CD4-positive, alpha-beta T cell treated with Interleukin-10 for 1 hour (primary cell): ENCODE data around the gene ALK.

Experiments
- DNase-seq: peaks from one replicate; pipeline ENCODE4 v3.0.0-alpha.2; 2020

The ALK gene

GRCh38 chr2:29235411-29235810, 686.0 kb downstream of the ALK start:
- no peak for DNase-seq

GRCh38 chr2:29233428-29233827, 688.0 kb downstream of the ALK start:
- no peak for DNase-seq

- DNase-seq = no peak
Measured at GRCh38 chr2:29232041-29232440, 689.3 kb downstream of the ALK start.

GRCh38 chr2:29229640-29230039, 691.7 kb downstream of the ALK start:
- no peak for DNase-seq

- no peak for DNase-seq
Measured at GRCh38 chr2:29228947-29229346, 692.4 kb downstream of the ALK start.

GRCh38 chr2:29227935-29228675, 693.3 kb downstream of the ALK start:
- DNase-seq = no peak

- DNase-seq = no peak
Measured at GRCh38 chr2:29226808-29227207, 694.6 kb downstream of the ALK start.

GRCh38 chr2:29226375-29226774, 695.0 kb downstream of the ALK start:
- no peak for DNase-seq

GRCh38 chr2:29225814-29226213, 695.6 kb downstream of the ALK start:
- no peak for DNase-seq

- DNase-seq = no peak
Measured at GRCh38 chr2:29224693-29225551, 696.5 kb downstream of the ALK start.

- no peak for DNase-seq
Measured at GRCh38 chr2:29223851-29224692, 697.3 kb downstream of the ALK start.

- DNase-seq = no peak
Measured at GRCh38 chr2:29223257-29223656, 698.1 kb downstream of the ALK start.

- DNase-seq = no peak
Measured at GRCh38 chr2:29222381-29223179, 698.8 kb downstream of the ALK start.

- DNase-seq = no peak
Measured at GRCh38 chr2:29220506-29221270, 700.7 kb downstream of the ALK start.

GRCh38 chr2:29219374-29219773, 702.0 kb downstream of the ALK start:
- no peak for DNase-seq

GRCh38 chr2:29218550-29219125, 702.7 kb downstream of the ALK start:
- no peak for DNase-seq

GRCh38 chr2:29218071-29218470, 703.3 kb downstream of the ALK start:
- DNase-seq = no peak

GRCh38 chr2:29216609-29216909, 704.8 kb downstream of the ALK start:
- no peak for DNase-seq

- no peak for DNase-seq
Measured at GRCh38 chr2:29215739-29216608, 705.4 kb downstream of the ALK start.

- DNase-seq = no peak
Measured at GRCh38 chr2:29215073-29215472, 706.3 kb downstream of the ALK start.
